Suppressor macrophage treated with lipopolysaccharide for 4 hours (primary cell): Measurements from ENCODE around the gene ST3GAL4.
"Not testable (repeated sequence)": the region's sequence is repeated elsewhere in the genome, so short reads cannot be mapped to it uniquely, and the experiment has no call there.

Experiments
- DNase-seq: peaks from one replicate; pipeline ENCODE4 v3.0.0-alpha.2; 2020

ST3GAL4 gene

DNA sequence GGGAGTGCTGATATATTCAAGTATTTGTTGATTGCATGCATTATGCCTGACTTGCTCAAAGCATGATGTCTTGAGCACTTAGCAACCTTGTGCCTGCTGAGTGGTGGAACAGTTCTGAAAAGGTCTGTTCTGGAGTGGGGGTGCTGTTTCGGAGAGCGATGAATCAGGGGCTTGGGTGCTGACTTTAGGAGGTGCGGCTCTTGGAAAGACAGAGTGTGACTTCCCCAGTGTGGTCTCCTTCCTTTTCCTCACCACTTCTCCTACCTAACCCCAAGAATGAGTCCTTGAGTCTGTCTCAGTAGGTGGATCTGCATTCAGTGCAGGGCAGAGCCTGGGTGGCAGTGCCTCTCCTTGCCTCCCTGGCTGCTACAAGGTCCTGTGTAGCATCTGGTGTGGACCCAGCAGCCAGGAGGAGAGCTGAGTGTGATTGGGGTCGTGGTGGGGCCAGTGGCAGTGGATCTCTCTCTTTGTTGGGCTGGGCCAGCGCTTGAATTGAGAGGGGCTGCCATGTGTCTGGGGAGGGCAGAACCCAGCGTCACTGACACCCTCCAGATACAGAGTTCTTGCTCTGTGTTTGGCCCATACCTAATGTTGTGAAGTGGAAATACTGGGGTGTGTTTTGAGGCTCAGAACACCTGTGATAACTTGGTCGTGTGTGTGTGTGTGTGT lies 35.9 kb downstream of the ST3GAL4 start:
- DNase-seq, result no peak

DNA sequence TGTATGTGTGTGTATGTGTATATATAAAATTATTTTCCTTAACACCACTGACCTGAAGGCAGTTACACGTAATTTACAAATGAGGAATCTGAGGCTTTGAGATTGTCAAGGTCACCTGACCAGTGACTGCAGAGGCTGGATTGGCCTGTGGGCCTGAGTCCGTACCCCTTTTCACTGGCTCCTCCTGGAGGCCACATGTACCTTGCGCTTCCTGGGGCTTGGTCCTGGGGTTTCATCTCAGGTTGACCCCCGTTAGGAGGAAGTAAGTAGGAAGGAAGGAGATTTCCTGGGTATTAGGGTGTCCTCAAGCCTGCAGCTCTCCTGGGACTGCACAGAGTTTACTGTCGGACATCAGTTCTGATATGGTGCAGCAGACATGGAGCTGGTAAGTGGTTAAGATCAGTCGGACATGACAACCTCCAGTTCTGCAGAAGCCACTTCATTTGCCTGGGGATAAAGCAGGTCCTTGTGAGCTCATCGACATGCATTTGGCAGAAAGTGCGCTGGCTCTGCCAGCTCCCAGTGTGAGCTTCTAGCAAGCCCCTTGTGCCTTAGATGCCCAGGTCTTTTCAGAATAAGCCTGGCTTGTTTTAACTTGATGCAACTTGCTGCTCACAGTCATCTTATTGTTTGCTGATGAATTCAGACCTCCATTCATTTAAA lies 36.6 kb downstream of the ST3GAL4 start:
- DNase-seq, result peak; percentile 29

DNA sequence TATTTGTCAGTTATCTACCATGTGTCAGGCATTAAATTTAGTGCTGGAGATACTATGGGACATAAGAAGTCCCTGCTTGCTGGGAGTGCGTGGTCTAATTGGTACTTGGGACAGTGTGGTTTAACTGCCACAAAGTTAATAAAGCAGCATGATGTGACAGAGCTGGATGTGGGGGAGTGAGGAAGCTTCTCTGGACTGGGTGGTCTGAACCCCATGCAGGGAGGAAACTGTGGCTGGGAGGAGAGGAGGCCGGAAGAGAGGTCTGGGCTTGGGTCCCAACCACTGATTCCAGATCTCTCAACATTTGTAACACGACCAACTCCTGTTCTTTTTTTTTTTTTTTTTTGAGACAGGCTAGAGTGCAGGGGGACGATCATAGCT lies 37.1 kb downstream of the ST3GAL4 start:
- DNase-seq, result no peak

DNA sequence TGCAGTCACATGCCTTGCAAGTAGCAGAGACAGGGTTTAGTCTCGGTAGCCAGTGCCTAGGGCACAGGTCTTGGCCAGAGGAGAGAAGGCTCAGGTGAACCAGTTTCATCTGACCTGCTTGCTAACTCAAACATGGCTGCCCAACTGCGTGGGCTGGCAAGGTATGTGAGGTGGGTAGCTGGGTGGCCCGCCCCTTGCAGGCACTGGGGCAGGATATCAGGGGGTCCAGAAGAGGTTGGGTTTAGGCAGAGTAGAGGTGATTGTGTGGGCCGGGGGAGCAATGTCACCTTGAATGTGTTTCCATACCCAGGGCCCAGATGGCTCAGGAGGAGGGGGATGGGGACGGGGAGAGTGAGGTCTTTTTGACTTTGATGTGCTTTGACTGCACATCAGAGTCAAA lies 37.7 kb downstream of the ST3GAL4 start:
- DNase-seq, result no peak

DNA sequence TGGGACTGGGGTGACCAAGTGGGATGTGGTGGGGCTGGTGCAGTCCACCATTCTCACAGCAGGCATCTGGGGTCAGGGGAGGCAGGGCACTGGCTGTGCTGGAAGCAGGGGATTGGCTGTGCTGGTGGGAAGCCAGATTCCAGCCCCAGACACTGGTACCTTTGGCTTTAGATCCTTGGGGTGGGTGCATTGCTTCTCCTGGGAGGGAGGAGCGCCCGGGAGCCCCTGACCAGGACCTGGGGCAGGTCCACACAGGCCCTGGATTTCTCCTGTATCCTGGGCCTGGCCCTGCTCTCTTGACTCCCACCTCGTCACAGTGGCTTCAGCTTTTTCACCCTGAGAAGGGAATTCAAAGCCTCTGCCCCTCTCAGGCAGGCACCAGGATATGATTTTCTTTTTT lies 38.5 kb downstream of the ST3GAL4 start:
- DNase-seq, result no peak

DNA sequence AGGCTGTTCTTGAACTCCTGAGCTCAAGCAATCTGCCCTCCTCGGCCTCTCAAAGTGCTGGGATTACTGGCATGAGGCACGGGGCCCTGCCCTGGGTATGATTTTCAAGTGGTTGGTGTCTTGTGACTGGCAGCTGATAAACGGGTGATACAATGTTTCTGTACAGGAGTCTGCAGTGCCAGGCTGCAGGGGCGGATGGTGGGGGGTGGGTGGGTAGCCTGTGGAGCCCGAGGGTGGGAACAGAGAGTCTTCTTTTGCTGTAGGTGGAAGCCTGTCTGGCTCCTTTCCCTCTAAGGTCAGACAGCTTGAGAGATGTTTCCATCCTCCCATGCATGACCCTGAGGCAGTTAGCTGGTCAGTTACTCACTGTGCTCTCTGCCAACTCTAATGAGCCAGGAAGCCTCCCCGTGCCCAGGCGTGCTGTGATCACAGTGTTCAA lies 39.2 kb downstream of the ST3GAL4 start:
- not testable (repeated sequence) for DNase-seq

DNA sequence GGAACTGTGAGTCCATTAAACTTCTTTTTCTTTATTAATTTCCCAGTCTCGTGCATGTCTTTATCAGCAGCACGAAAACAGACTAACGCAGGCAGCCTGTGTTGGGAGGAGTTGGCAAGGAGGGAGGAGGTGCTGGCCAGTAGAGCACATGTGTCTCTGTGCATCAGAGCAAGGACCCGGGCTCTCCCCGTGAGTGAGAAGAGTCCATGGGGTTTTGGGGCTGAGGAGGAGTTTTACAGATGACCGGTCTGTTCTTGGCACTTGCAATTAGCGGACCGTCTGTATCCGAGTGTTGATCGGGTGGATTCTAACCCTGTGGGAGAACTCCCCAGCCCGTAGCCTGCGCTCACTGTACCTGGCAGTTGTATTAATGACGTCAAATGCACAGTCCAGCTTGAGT lies 40.3 kb downstream of the ST3GAL4 start:
- not testable (repeated sequence) for DNase-seq

DNA sequence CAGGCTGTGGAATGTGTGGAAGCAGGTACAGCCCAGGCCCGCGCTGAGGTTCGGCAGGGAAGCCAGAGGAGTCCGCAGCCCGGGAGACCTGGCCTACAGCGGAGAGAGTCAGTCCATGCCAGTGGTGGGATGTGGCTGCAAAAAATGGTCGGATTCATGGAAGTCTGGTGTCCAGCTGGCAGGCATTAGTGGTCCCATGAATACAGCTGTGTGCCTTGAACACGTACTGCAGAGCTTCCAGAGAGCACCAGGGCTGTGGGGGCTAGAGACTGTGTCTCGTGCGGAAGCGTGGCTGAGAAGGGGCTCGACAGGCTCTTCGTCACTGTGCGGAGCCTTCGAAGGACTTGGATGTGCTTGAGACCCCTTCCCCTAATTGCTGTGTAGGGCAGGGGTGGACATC lies 40.8 kb downstream of the ST3GAL4 start:
- not testable (repeated sequence) for DNase-seq

DNA sequence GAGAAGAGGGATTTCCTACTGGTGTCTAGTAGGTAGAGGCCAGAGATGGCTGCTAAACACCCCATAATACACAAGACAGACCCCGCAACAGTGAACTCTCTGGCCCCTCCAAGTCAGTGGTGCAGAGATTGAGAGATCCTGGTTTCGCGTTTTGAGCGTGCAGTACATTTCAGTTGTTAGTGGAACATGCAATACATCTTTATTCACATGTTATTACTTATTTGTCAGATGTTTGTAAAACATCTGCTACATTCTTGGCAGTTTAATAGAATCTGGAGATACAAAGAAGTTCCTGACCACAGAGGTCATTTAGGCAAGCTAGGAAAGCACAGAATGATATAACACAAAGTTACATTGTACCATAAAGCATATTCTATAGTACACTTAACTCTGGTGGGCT lies 41.5 kb downstream of the ST3GAL4 start:
- no peak for DNase-seq

DNA sequence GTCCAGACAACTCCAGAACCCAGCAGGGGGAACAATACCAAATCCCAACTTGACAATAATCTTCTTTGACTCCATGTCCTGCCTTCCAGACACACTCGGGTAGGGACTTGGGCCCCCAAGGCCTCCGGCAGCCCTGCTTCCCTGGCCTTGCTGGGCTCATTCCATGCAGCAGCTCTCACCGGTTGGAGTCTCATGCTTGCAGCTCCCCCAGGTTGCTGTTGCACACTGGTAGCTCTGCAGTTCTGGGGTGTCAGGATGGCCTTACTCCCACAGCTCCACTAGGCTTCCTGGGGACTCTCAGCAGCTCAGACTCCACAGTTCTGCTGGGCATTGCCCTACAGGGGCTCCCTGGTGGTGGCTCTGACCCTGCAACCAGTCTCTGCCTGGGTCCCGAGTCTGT lies 42.8 kb downstream of the ST3GAL4 start:
- DNase-seq, result no peak

DNA sequence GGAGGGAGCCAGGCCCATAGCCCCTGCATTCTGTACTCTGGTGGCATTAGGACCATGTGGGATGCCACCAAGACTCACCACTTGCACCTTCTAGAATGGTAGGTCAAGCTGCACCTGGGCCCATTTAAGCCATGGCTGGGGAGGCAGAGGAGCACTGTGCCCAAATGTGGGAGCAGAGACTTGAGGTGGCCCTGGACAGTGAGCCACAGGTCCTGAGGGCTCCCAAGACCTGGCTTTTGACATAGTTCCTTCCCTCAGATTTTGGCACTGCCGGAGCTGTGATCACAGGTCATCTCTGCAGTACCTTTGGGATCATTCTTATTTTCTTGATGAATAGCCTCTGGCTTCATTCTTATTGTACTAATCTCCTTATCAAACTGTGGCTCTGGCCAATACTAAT lies 43.2 kb downstream of the ST3GAL4 start:
- DNase-seq, result no peak

DNA sequence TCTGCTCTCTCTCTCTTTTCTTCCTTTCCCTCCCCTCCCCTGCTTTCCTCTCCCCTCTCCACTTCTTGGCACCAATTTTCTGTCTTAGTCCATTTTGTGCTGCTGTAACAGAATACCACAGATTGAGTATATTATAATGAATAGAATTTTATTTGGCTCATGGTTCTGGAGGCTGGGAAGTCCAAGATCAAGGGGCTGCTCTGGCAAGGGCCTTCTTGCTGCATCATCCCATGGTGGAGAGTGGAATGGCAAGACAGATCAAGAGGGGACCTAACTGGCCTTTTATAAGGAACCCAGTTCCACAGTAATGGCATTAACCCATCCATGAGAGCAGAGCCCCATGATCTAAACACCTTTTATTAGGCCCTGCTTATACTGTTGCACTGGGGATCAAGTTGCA lies 44.5 kb downstream of the ST3GAL4 start:
- no peak for DNase-seq

DNA sequence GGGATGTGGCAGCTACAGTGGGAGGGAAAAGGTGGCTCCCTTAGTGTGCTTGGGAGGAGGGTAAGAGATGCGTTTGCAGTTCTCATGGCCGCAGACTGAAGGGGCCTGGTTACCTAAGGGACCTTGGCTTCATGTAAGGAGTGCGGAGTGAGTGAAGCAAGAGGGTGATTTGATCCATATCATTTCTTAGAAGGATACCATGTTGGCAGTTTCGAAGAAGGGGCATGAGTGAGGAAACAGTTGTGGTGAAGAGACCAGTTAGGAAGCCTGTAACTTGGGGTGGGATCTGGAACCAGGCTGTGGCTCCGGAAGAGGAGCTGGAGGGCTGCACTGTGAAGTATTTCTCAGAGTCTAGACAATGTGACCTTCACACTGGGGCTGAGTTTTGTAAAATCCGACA lies 45.0 kb downstream of the ST3GAL4 start:
- DNase-seq, result no peak

DNA sequence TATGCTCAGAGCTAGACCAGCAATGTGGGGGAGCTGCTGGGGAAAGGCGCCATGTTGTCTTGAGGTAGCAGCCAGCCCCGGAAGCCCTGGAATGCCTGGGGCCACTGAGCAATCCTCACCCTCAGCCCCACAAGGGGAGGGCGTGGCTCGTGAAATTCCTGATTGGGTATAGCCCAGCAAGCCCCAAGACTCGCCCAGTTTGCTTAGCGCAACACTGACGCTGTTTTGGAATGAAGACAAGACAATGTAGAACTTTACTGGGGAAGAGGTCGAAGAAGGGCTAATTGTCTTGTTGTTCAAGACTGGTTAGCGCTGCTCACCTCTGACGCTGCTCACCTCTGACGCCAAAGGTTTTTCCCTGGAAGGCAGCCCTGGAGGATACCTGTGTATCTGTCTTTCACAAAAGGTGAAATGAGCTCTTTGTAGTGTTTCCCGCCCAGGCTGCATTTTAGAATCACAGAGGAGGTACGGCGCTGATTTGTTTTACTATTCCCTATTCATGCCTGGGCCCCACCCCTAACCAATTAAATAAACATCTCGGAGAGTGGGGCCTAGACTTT lies 47.6 kb downstream of the ST3GAL4 start:
- no peak for DNase-seq

DNA sequence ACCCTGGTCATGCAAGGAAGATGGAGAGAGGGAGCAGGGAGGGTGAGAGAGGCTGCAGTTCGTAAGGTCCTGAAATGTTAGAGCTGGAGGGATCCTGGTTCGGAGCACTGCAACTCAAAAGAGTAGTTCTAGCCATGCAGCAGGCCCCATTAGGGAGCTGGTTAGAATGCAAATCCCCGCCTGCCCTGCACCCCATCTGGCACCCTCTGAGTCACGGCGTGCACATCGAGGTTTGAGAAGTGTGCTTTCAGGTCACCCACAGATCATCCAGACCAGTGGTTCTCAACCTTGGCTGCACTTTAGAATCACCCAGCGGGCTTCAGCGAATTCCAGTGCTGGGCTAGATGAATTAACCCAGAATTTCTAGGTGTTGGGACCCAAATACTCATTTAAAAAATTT lies 48.2 kb downstream of the ST3GAL4 start:
- no peak for DNase-seq

DNA sequence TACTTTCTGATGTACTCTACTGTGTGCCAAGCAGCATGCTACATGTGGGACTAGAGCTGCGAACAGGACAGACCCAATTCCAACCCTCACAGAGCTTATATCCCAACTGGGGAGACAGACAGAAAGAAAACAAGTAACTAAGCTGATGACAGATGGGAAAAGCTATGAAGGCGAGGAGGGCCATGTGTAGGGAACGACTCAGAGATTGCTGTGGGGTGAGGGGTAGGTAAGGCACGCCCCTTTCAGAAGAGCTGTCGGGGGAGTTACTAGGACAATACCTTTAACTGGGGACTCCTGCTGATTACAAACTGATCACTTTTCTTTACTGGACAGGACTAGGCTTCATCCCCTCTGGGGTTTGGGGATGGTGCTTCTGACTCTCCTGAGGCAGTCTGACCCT lies 48.9 kb downstream of the ST3GAL4 start:
- no peak for DNase-seq

DNA sequence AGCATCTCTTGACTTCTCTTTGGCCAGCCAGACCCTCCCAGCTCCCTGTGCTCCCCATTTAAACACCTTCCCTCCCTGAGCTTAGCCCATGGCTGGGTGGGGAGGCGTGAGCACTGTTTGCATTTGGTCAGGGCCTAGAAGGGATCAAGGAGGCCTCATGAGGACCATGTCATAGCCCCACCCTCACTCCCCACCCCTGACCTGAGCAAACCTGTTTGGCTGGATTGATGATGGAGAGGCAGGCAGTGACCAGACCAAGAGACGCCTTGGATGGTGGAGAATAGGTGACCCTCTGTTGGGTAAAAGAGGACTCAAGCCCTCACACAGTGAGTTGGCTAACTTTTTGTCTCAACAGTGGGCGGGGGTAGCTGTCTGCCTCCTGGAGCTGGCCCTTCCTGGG lies 49.9 kb downstream of the ST3GAL4 start:
- DNase-seq, result no peak

DNA sequence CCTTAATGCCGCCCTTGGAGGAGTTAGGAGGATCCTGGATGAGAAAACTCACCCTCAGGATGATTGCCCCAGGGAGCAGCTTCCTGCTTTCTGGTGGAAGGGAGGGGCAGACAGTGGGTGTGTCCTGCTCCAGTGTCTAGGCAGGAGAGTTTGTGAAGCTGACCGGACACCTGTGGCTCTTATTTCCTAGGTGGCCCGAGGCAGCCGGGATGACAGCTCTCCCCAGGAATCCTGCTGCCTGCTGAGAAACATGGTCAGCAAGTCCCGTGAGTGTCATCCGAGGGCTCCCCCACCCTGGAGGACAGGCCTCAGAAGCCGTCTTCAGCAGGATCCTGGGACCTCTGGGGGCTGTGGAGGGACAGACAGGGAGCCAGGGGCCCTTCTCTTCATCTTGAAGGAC lies 50.4 kb downstream of the ST3GAL4 start:
- no peak for DNase-seq

DNA sequence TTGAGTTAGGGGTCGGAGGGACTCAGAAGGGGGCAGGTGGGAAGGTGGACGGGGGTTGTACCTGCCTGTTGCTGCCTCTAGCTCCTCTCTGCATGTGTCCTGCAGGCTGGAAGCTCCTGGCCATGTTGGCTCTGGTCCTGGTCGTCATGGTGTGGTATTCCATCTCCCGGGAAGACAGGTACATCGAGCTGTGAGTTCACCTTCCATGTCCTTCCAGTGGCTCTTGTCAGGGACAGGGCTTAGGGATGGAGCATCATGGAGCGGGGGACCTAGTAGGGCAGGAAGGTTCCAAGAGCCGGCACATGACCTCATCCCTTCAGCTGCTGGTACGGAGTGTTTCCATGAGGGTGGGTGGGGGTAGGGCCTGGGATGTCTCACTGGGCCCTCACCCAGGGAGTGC lies 50.9 kb downstream of the ST3GAL4 start:
- no peak for DNase-seq

DNA sequence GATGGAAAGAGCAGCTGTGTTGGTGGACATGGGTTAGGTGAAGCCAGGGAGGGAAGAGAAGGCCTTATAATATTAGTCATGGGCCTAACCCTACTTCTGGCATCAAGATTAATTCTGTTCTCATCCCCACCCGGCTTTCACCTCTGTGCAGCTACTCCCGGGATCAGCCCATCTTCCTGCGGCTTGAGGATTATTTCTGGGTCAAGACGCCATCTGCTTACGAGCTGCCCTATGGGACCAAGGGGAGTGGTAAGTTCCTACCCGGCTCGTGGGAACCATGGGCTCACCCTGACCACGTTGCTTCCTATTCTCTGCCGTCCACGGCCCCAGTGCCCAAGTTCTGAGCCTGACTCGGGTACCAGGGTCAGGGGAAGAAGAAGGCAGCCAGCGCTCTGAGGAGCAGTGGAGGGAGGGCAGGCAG lies 51.6 kb downstream of the ST3GAL4 start:
- no peak for DNase-seq

DNA sequence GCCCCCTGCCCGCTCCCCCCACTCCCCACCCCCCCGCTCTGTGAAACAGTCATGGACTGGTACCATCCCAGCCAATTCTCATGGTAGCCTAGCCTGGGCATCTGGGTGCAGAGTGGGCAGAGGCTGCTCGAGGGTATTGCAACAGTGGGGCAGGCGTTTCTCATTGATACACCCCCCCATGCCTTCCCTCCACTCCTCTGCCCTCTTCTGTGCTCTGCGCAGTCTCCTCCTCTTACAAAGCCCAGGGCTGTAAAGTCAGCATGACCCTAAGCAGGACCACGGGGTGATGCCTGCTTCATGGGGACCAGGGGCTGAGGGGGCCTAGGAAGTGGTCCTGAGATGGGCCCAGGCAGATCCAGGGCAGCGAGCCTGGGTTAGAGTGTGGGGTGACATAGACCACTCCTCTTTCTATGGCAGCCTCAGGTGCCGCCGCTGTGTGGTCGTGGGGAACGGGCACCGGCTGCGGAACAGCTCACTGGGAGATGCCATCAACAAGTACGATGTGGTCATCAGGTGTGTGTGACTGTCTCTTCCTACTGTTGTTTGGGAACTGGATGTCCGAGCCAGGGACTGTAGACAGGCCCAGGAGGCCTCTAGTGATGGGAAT lies 52.3 kb downstream of the ST3GAL4 start:
- DNase-seq, result no peak

DNA sequence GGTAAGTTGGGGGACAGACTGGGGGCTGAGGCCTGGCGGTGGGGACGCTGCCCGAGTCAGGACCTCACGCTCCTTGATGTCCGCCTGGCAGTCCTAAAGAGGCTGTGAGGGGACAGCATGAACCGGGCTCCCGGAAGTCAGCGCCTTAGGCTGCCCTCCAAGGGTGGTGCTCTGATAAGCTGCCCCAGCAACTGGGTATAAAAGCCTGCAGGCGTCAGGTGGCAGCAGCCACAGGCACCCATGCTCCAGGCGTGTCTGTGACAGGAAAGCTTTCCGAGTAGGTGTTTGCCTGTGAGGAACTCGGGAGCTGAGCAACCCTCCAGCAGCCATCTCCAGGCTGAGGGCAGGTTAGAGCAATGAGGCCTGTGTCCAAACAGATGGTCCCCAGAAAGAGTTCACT lies 53.0 kb downstream of the ST3GAL4 start:
- no peak for DNase-seq

DNA sequence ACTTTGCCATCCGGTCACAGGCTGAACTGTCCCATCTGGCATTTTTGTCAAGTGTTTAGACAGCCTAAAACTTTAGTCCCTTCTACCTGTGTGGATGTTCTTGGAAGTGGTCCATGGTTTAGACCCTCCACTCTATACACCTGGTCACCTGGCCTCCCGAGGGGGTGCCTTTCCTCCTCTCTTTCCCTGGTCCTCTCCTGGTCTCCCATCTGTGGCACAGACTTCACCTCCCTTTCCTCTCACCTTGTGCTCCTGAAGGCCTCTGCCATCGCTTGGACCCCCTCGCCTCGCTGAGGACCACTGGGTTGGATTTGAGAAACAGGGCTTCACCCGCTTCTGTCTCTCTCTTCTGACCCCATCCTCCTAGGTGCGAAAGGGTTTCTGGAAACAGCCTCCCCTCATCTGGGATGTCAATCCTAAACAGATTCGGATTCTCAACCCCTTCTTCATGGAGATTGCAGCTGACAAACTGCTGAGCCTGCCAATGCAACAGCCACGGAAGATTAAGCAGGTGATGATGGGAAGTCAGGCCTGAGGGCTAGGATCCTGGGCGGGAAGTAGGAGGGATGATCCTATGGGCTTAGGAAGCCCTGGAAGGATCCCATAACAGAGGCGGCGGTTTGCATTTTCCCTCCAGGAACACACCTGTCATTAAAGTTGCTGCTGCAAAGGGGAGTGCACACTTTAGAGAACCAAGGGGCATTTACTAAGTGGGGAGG lies 53.6 kb downstream of the ST3GAL4 start:
- no peak for DNase-seq

DNA sequence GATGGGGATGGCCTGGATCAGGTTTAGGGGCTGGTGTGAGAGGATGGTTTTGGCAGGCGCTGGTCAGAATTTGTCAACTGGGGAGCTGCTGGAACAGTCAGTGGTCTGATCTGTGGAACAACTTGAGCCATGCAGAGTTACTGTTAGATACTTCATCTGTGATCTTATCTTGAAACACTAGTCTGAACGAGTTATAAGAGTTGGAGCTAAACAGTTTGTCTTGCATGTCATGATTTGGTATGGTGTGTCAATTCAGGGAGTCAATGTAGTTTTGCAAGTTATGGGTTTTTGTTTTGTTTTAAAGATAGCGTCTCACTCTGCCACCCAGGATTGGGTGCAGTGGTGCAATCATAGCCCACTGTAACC lies 54.1 kb downstream of the ST3GAL4 start:
- DNase-seq, result no peak
